ENCODE results near the gene KLF8. TPM values are rescaled to one million over a fixed set of nuclear protein-coding genes. Genes with fewer than 3 reads are reported as not detected.
"Not testable (repeated sequence)": the region's sequence is repeated elsewhere in the genome, so short reads cannot be mapped to it uniquely, and the experiment has no call there.

Gene KLF8
- 1 to 10 TPM; 4.9 to 5.4 TPM for total RNA-seq

DNA sequence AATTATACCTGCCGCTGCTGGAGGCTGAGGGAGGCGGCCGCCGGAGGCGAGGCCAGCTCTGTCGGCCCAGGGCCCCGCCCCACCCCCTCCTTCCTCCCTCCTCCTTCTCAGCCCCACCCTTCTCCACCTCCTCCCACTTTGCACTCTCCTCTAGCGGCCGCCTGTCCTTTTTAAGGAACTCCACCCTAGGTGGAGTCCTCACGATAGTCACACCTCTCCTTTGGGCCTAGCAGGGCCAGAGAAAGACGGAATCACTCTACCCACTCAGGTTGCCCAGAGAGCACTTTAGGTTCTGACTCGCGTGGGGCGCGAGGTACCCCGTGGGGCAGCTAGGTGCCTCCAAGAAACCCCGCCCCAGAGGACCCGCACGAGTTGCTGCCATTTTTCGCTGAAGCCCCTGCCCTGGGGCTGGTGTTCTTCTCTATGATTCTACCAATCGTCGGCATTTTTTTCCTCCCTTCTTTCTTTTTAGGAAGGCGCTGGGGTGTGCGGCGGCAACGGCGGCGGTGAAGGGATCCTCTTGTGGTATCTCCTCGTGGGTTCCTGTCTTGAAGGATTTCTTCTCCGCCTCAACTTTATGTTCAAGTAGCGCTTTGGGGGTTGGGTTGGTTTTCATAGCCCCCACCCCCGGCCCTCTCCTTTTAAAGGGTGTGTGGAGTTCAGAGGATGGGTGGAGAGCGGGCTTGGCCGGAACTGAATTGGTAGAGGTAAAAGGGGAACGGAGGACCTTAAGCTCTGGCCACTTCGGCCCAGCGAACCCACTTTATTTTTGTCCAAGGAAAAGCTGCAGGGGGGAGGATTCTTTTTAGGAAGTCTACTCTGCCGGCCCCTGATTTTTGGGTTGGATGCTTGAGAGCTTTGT is at the start of gene KLF8:
KLF8 (plus strand) TSS at position 136 of the 862 bp plus-strand sequence. CDS start 979 bp downstream, outside the sequence.
- peak within 1 kb of the TSS; percentile 60 for H3K27ac Mint-ChIP-seq
- H3K4me1 Mint-ChIP-seq = peaks cover 20% of the 10 kb centered on the region

DNA sequence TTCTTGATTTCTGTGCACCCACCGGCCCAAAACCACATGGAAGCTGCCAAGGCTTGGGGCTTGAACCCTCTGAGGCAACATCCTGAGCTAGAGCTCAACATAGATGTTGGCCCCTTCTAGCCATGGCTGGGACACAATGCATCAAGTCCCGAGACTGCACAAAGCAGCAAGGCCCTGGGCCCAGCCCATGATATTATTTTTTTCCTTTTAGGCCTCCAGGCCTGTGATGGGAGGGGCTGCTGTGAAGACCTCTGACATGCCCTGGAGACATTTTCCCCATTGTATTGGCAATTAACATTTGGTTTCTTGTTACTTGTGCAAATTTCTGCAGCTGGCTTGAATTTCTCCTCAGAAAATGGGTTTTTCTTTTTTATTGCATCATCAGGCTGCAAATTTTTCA is 25.2 kb upstream of the KLF8 start:
- intact Hi-C loops (cut with DNase I, micrococcal nuclease) = not testable (repeated sequence)

More for the DNA sequence above, at the start of gene KLF8:
- intact Hi-C loops (cut with DNase I, micrococcal nuclease) = loop anchor here (2.0 to 5.0 kb wide), 2 partner anchors 324 to 515 kb away; partner anchors contain the start of gene RRAGB (in 1 of the 2)
- POLR2A ChIA-PET = no interaction called here
- Mint-ChIP-seq H3K9me3 (ENCODE audit: low read depth) (no peaks in the 10 kb centered on the region), H3K36me3 (ENCODE audit: low read depth) (no peaks in the 10 kb centered on the region), H3K4me3 (peak within 1 kb of the TSS; percentile 70), H3K27me3 (no peaks in the 10 kb centered on the region)
- peak; percentile 70 for DNase-seq
- ATAC-seq = peak; percentile 84
- CTCF ChIA-PET = interaction anchor here (0.6 to 1.6 kb wide), 6 partner anchors 10 to 586 kb away, joined by 3 to 5 read pairs (median 3); no protein-coding TSS in a partner anchor

DNA sequence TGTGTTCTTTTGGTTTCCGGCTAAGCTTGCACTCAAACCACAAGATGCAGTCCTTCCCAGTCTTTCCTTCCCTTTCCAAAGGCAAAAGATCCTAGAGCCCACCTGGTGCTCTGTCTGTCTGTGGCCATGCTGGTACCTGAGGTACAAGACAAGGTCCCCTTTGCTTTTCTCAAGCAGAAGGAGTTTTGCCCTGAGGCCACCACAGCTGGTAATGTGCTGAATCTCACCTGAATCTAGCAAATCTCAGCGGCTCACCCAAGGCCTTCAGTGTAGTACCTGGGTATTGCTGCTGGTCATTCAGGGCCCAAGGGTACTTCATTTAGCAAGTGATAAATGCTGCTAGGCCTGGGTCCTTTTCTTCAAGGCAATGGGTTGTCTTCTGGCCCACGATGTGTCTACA is 20.5 kb upstream of the KLF8 start:
- Mint-ChIP-seq H3K36me3 (ENCODE audit: low read depth) (no peaks in the 10 kb centered on the region), H3K4me3 (no peak overlapping the region), H3K27me3 (no peaks in the 10 kb centered on the region), H3K9me3 (ENCODE audit: low read depth) (no peaks in the 10 kb centered on the region), H3K27ac (no peak overlapping the region), H3K4me1 (no peaks in the 10 kb centered on the region)
- DNase-seq = no peak
- ChIA-PET POLR2A (no interaction called here), CTCF (interaction anchor here (0.6 kb wide), 1 partner anchor 71 kb away, joined by 3 read pairs; no protein-coding TSS in a partner anchor)
- intact Hi-C loops (cut with DNase I, micrococcal nuclease) = no loop called here
- ATAC-seq = no peak

More for the DNA sequence above, 25.2 kb upstream of the KLF8 start:
- H3K36me3 Mint-ChIP-seq (ENCODE audit: low read depth); DNase-seq; H3K4me1 Mint-ChIP-seq; ATAC-seq; H3K27ac Mint-ChIP-seq; POLR2A ChIA-PET; CTCF ChIA-PET; H3K9me3 Mint-ChIP-seq (ENCODE audit: low read depth); H3K4me3 Mint-ChIP-seq; H3K27me3 Mint-ChIP-seq: not testable (repeated sequence)

DNA sequence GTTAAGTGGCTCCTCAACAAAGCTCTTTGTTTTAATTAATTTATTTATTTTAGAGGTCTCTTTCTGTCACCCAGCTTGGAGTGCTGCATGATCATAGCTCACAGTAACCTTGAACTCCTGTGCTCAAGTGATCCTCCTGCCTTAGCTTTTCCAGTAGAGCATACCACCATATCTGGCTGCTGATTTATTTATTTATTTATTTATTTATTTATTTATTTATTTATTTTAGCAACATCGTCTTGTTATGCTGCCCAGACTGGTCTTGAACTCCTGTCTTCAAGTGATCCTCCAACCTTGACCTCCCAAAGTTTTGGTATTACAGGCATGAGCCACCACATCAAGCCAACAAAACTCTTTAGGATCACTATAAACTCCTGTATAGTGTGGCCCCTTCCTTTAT is 15.8 kb upstream of the KLF8 start:
- Mint-ChIP-seq H3K4me1 (no peaks in the 10 kb centered on the region), H3K4me3 (no peak overlapping the region), H3K9me3 (ENCODE audit: low read depth) (no peaks in the 10 kb centered on the region), H3K27ac (no peak overlapping the region), H3K36me3 (ENCODE audit: low read depth) (no peaks in the 10 kb centered on the region), H3K27me3 (no peaks in the 10 kb centered on the region)
- no peak for ATAC-seq
- intact Hi-C loops (cut with DNase I, micrococcal nuclease) = no loop called here
- DNase-seq = no peak
- ChIA-PET CTCF (interaction anchor here (1.0 kb wide), 1 partner anchor 24 kb away, joined by 3 read pairs; no protein-coding TSS in a partner anchor), POLR2A (no interaction called here)

DNA sequence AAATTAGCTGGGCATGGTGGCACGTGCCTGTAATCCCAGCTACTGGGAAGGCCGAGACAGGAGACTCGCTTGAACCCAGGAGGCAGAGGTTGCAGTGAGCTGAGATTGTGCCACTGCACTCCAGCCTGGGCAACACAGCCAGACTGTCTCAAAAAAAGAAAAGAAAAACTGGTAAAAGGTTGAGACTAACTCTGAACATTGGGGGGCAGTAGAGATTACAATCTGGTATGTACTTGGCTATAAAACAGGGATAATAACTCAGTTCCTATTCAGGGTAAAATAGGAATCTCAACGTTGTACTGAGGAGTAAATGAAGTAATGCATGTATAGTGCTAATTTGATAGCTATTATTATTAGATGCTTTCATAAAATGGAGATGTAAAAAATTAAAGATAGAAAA is 12.5 kb upstream of the KLF8 start:
- Mint-ChIP-seq H3K36me3 (ENCODE audit: low read depth) (no peaks in the 10 kb centered on the region), H3K27ac (no peak overlapping the region), H3K4me1 (no peaks in the 10 kb centered on the region), H3K27me3 (no peaks in the 10 kb centered on the region), H3K9me3 (ENCODE audit: low read depth) (no peaks in the 10 kb centered on the region), H3K4me3 (no peak overlapping the region)
- CTCF ChIA-PET = no interaction called here
- DNase-seq (no peak), ATAC-seq (no peak)
- intact Hi-C loops (cut with DNase I, micrococcal nuclease) = no loop called here
- POLR2A ChIA-PET = no interaction called here

DNA sequence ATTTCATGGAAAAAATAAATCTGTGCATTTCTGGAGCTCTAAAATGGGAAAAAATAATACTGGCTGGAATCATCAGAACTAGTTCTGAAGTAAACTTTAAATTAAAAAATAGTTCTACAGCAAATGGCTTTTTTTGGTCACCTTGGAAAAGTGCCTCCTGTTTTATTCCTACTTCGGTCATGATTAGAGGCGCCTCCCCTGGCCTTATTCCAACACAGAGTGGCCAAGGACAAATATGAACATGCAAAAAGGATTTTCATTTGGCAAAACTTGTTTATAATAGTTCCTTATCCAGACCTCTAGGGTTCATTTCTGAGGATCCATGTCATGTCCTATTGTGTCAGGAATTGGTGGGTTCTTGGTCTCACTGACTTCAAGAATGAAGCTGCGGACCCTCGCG is 11.1 kb upstream of the KLF8 start:
- Mint-ChIP-seq H3K4me1 (no peaks in the 10 kb centered on the region), H3K27me3 (no peaks in the 10 kb centered on the region), H3K9me3 (ENCODE audit: low read depth) (no peaks in the 10 kb centered on the region), H3K36me3 (ENCODE audit: low read depth) (no peaks in the 10 kb centered on the region), H3K27ac (no peak overlapping the region), H3K4me3 (no peak overlapping the region)
- POLR2A ChIA-PET = no interaction called here
- CTCF ChIA-PET = interaction anchor here (0.6 kb wide), 1 partner anchor 531 kb away, joined by 3 read pairs; no protein-coding TSS in a partner anchor
- DNase-seq = no peak
- intact Hi-C loops (cut with DNase I, micrococcal nuclease) = no loop called here
- ATAC-seq = no peak

DNA sequence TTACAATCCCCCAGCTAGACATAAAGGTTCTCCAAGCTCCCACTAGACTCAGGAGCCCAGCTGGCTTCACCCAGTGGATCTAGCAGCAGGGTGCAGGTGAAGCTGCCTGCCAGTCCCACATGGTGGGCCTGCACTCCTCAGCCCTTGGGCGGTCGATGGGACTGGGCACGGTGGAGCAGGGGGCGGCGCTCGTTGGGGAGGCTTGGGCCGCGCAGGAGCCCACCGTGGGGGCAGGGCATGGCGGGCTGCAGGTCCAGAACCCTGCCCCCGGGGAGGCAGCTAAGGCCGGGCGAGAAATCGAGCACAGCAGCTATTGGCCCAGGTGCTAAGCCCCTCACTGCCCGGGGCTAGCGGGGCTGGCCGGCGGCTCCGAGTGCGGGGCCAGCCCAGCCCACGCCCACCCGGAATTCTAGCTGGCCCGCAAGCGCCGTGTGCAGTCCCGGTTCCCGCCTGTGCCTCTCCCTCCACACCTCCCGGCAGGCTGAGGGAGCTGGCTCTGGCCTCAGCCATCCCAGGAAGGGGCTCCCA is 9.6 kb upstream of the KLF8 start:
- intact Hi-C loops (cut with DNase I, micrococcal nuclease) = no loop called here
- ChIA-PET POLR2A (no interaction called here), CTCF (no interaction called here)
- DNase-seq = no peak
- Mint-ChIP-seq H3K4me1 (no peaks in the 10 kb centered on the region), H3K4me3 (no peak overlapping the region), H3K27ac (no peak overlapping the region), H3K9me3 (ENCODE audit: low read depth) (no peaks in the 10 kb centered on the region), H3K36me3 (ENCODE audit: low read depth) (no peaks in the 10 kb centered on the region), H3K27me3 (no peaks in the 10 kb centered on the region)
- no peak for ATAC-seq

DNA sequence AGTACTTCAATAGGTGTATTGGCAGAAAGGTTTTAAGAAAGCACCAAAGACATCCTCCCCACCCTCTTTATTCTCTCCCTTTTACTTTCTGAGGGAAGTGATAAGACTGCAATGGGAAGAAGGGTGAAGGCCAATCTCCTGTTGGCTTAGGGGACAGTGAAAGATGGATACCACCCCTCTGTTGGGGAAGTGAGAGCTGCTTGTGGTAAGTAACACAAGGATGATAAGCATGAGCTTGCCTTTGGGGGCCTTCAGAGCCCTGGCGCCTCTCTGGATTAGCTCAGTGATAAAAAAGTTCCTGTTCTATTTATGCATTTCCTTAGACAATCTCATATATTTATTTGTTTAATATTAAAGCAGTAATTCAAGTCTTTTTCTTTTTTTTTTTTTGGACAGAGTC is 5.2 kb upstream of the KLF8 start:
- DNase-seq (no peak), ATAC-seq (no peak)
- H3K27ac Mint-ChIP-seq = no peak overlapping the region
- no peaks in the 10 kb centered on the region for H3K9me3 Mint-ChIP-seq (ENCODE audit: low read depth)
- ChIA-PET POLR2A (no interaction called here), CTCF (no interaction called here)
- no peaks in the 10 kb centered on the region for H3K36me3 Mint-ChIP-seq (ENCODE audit: low read depth)
- H3K4me3 Mint-ChIP-seq = no peak overlapping the region
- intact Hi-C loops (cut with DNase I, micrococcal nuclease) = no loop called here
- no peaks in the 10 kb centered on the region for H3K27me3 Mint-ChIP-seq
- H3K4me1 Mint-ChIP-seq = peaks cover 8% of the 10 kb centered on the region

DNA sequence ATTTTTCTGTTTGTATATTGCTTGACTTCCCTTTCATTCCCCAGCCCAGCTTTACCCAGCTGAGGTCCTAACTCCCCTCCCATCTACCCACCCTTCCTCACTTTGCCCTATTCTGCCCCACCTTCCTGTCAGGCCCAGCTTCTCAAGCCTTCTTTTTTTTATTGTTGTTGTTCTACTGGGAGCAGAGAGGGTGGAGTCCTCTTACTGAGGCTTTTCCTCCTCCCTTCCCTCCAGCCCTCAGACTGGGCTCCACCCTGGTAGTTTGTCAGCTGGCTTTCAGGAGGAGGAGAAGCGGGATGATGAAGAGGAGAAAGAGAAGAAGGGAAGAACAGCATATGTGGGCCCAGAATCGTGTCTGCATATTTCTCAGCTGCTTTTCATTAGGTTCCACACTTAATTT is 3.2 kb upstream of the KLF8 start:
- DNase-seq = no peak
- no peaks in the 10 kb centered on the region for H3K9me3 Mint-ChIP-seq (ENCODE audit: low read depth)
- intact Hi-C loops (cut with DNase I, micrococcal nuclease) = no loop called here
- H3K27me3 Mint-ChIP-seq = no peaks in the 10 kb centered on the region
- no peak overlapping the region for H3K27ac Mint-ChIP-seq
- ChIA-PET POLR2A (no interaction called here), CTCF (interaction anchor here (1.4 kb wide), 1 partner anchor 14 kb away, joined by 4 read pairs; no protein-coding TSS in a partner anchor)
- no peak for ATAC-seq
- H3K4me1 Mint-ChIP-seq = peaks cover 16% of the 10 kb centered on the region
- H3K4me3 Mint-ChIP-seq = no peak overlapping the region
- no peaks in the 10 kb centered on the region for H3K36me3 Mint-ChIP-seq (ENCODE audit: low read depth)

DNA sequence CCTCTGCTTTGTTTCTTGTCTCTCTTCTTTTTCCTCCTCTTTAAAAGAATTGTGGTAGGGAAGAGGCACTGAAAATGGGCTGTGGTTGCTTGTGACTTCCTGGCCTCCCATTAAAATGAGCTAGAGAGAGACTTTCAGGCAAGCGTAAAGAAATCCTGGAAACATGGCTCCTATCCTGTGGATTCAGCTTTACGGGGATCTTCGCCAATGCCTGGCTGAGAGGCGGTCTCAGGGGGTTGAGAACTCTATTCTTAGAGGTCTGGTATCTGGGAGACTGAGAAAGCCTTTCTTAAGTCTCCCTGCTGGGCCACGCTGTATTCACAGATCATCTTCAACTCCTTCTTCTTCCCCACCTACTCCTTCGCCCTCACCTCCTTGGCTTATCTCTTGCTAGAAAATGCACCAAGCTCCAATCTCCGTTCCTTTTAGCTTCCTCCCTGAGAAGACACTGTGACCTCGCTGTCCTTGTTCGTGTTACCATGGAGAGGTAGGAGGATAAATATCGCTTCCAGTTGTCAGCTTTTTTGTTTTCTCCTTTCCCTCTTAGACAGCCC is 542 bp upstream of the KLF8 start:
- POLR2A ChIA-PET = no interaction called here
- Mint-ChIP-seq H3K4me1 (peaks cover 20% of the 10 kb centered on the region), H3K4me3 (peak overlapping the region; percentile 70), H3K27ac (no peak overlapping the region), H3K27me3 (no peaks in the 10 kb centered on the region), H3K9me3 (ENCODE audit: low read depth) (no peaks in the 10 kb centered on the region), H3K36me3 (ENCODE audit: low read depth) (no peaks in the 10 kb centered on the region)
- CTCF ChIA-PET = interaction anchor here (0.6 to 1.6 kb wide), 2 partner anchors 18 to 333 kb away, joined by 3 to 4 read pairs; no protein-coding TSS in a partner anchor
- intact Hi-C loops (cut with DNase I, micrococcal nuclease) = loop anchor here (2.0 to 5.0 kb wide), 2 partner anchors 323 to 514 kb away; partner anchors contain the start of gene RRAGB (in 1 of the 2)
- no peak for DNase-seq
- no peak for ATAC-seq

DNA sequence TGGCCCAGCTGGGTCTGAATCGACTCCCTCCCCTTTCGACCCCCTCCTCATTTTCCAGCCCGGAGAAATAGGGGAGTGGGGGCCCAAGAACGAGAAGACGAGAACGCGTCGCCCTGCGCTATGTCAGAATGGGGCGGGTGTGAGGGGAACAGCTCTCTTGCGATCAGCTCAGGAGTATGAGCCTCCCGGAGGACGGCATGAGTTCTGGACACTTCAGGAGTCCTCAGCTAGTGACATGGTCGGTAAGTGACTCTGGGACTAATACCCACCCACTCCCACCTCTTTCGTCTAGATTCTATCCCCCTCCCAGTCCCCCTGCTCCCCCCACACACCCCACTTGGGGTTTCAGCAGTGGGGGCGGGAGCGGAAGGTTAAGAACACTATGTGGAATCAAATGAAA is 944 bp downstream of the KLF8 start:
- Mint-ChIP-seq H3K27ac (peak overlapping the region; percentile 60), H3K4me3 (peak overlapping the region; percentile 70), H3K4me1 (peaks cover 20% of the 10 kb centered on the region), H3K36me3 (ENCODE audit: low read depth) (no peaks in the 10 kb centered on the region), H3K9me3 (ENCODE audit: low read depth) (no peaks in the 10 kb centered on the region), H3K27me3 (no peaks in the 10 kb centered on the region)
- peak; percentile 8 for DNase-seq
- POLR2A ChIA-PET = no interaction called here
- peak; percentile 40 for ATAC-seq
- intact Hi-C loops (cut with DNase I, micrococcal nuclease) = loop anchor here (2.0 to 5.0 kb wide), 2 partner anchors 324 to 516 kb away; partner anchors contain the start of gene RRAGB (in 1 of the 2)
- CTCF ChIA-PET = interaction anchor here (0.5 to 1.1 kb wide), 7 partner anchors 9 to 585 kb away, joined by 3 to 5 read pairs (median 3); no protein-coding TSS in a partner anchor

Measured in activated CD4-positive, alpha-beta T cell treated with anti-CD3 and anti-CD28 coated beads for 36 hours (primary cell).